GM18498 (cell line): ENCODE results near the gene CFDP1.

ENCODE experiments used
- ATAC-seq: cut with Tn5 transposase; IDR thresholded peaks from one replicate; pipeline ENCODE4 v1.9.1; 2021; ENCODE audit warnings: mild to moderate bottlenecking, moderate library complexity; ENCODE audit not compliant: unreplicated experiment

The CFDP1 gene

DNA sequence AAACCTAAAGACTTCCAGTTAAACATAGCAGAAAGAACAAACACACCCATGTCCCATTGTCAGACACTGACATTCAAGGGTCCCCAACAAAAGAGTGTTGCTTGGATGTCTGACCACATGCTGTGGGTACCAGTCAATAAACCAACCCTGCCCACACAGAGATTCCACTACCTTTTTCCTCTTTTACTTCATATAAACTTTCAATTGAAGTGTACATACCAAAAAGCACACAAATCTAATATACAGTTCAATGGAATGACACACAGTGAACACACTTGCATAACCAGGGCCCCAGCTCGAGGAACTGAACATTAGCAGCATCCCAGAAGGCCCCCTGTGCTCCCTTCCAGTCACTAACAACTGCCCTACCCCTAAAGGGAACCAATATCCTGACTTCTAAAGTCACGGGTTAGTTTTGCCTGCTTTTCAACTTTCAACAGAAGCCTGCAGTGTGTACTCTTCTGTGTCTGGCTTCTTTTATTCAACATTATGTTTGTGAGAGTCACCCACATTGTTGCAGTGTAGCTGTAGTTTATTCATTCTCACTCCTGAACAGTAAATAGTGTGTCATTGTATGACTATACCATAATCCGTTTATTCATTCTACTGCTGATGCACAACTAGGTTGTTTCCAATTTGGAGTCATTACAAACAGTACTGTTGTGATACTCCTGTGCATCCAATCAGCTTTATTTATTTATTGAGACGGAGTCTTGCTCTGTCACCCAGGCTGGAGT lies 18.0 kb downstream of the CFDP1 start:
- no peak for ATAC-seq

DNA sequence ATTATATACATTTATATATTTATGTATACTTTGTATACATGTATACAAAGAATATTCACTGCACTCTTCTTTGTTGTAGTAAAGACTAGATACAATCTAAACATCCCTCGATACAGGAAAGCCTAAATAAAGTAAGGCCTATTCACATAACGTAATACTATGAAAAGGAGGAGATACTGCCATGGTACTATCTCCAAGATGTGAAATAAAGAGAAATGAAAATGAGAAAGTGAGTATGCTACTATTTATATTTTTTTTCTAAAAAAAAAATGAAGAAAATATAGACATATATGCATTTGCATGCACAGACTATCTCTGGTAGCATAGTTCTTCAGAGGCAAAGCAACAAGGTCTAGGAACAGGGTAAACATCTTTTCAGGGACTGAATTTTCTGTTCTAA lies 19.4 kb downstream of the CFDP1 start:
- ATAC-seq = no peak

DNA sequence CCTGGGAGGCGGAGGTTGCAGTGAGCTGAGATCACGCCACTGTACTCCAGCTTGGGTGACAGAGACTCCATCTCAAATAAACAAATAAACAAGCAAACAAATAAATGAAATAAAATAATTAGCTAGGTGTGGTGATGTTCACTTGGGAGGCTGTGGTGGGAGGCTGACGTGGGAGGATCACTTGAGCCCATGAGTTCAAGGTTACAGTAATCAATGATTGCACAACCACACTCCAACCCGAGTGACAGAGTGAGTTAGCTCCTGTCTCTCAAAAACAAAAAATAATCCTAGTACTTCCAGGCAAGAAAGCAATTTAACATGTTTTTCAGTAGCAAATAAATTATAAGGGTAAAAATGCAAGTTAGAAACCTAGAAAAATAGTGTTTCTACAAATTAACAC lies 26.4 kb downstream of the CFDP1 start:
- ATAC-seq = no peak

DNA sequence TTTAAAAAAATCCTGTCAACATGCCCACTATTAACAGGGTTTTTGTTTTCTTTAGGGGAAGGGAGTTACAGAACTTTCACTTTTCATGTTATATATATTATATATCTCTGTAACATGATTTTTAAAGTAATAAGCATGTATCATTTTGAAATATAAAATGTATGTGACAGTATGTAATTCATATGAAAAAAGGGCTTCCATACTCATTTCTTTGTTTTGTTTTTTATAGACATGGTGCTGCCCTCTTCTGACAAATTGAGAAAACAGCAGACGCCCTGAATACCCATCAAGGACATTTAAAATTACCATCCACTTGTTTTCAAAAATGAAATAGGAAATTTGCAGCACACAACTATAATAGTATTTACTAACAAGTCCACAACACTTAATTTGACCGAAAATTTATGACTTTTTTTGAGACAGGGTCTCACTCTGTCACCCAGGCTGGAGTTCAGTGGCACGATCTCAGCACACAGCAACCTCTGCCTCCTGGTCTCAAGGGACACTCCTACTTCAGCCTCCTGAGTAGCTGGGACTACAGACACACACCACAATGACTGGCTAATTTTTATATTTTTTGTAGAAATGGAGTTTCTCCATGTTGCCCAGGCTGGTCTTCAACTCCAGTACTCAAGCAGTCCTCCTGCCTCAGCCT lies 30.4 kb downstream of the CFDP1 start:
- ATAC-seq = no peak

DNA sequence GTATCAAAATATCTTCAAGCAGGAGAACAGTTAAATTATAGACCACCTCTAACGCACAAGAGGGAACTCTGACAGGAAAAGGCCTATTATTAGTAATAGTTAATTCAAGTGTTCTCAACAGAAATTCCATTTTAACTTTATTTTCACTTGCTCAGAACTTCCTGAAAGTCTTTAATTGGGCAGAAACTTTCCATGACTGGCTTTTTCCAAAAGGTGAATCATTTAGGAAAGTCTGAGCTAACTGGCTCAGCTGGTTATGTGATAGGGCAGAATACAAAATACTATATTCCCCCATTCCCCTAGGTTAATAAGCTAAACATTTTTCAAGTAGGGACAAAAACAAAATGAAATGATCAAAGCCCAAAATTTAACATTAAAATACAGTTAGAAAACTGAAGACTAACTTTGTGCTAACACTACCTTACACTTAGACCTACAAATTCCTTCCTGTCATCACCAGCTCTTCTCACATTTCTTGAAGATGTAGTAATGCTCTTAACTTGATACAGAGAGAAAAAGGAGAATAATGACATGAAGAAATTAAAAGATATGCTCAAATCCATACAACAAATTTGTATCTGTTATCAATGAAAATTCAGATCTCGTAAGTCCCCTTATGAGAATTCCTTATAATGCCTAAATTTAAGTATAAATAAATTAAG lies 31.0 kb downstream of the CFDP1 start:
- ATAC-seq = no peak

DNA sequence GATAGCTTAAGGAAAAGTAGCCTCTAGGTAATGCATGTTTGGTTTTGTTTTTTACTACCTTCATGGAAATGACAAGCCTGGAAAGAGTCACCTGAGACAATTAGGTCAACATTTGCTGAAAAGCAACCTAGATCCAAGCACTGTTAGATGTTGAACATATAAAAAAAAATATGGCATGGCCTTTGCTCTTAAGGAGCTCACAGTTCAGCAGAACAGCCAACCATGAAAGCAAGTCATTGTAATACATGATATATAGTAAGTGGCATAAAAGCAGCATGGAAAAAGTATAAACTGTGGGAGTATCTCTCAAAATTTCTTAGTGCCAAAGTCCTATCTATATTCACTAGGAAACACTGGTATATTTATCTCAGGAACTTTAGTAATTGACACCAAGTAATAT lies 31.6 kb downstream of the CFDP1 start:
- ATAC-seq = no peak

DNA sequence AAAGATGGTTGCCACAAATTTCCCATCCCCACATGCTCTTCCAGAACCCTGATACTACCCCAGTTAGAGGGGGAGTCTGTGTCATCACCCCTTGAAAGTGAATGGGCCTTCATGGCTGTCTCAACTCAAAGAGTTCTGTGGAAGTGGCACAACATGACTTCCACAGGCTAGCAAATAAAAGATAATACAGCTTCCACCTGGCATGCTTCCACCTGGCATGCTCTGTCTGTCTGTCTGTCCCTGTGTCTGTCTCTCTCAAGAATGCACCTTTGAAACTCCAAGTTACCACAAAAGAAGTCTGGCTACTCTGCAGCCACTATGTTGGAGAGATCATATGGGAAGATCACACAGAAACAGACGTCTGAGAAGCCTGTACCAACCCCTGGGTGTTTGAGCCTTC lies 35.0 kb downstream of the CFDP1 start:
- ATAC-seq = no peak

DNA sequence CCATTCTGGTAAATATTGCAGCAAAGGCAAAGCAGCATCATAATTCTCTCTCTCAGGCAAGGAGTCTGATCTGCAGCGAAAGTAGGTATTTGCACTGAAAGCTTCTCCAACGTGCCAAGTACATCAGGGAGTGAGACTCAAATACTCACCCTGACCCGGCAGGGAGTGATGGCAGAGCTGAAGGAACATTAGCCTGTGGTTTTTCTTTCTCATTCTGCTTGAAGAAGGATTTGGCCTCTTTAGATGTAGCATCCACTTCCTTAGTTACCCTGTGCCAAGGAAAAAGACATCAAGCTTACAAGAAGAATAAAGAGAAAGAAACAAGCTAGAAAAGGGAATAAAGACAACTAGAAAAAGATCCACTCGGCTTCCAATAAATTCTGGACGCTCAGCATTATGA lies 38.4 kb downstream of the CFDP1 start:
- ATAC-seq = no peak

DNA sequence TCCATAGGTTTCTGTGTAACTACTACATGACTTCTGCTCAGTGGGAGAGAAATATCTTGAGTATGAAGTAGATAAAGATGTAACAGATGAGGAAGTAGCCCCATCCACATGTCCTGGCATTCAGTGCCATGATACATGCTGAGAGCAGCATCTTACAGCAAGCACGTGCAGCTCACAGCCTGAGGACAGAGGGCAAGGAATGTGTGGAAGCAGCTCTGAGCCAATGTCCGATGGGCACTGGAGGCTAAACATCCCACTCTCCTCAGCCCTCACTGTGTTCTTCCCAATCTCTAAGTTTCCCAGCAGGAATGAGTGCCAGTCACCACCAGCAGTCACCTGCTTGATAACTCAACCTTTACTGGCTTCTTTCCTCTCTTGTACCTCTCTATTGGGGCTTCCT lies 40.4 kb downstream of the CFDP1 start:
- ATAC-seq = no peak

DNA sequence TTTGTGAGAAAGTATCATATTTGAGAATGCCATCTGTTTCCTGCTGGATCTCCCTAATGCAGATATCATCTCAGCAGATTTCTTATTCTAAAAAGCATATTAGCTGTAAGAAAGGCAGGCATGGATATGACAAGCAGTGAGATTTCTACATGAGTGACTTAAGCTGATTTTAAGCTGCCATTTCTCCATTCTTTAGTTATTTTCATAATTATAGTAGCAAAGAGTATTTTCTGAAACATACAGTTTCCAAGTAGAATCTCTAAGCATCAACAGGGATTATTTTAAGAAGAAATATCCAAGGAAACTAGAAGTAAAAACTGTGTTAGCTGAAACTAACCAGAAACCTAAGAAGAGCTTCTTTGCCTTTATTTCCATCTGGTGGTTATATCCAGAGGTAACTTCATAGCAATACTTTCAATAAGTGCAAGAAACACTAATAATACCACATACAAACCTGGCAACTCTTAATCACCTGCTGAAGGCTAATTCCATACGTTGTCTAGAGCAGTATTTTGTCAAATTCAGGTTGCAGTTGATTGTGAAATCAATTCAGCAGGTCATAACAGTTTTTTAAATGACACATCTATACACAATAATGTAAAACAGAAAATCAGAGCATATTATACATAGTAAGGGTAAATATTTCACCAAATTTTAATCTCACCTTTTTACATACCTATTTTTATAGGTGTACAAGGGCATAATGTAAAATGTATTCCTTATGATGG lies 42.2 kb downstream of the CFDP1 start:
- ATAC-seq = no peak

DNA sequence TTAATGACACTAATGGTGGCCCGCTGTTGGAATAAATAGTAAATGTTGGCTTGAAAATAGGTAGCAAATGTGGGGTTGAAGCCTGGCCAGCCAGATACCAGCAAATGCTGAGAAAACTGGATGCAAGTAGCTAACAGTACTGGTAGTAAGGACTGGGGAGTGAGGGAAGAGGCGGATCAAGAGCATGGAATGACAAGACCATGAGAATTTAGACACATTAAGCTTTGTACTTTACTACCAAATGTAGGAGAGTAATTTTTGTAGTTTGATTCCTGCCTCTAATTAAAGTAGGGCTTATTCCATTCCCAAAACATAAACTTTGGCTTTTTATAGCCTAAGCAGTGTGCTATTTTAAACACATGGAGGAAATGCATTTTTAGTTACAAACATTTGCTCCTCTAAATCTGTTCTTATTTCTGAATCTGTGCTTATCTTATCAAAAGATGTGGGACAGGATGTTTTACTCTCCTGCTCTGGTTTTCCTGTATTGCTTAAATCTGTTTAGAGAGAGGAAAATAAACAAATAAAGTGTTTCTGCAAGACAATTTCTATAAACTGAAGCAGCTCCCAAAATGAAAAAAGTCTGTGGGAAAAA lies 44.1 kb downstream of the CFDP1 start:
- no peak for ATAC-seq

DNA sequence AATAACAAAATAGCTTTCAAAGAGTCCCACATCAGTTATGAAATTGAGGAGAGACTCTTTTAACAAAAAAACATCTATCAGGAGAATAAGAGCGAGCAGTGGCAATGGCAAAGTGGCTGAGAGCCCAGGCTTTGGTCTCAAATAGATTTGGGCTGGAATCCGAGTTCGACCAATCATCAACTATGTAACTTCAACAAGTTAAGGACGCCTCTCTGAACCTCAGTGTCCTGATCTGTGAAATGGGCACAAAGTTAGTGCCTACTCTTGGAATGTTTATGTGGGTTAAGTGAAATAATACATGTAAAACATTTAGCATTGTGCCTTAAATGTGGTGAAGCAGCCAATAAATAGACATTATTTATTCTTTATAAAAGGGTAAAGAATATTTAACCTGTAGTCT lies 45.4 kb downstream of the CFDP1 start:
- no peak for ATAC-seq

DNA sequence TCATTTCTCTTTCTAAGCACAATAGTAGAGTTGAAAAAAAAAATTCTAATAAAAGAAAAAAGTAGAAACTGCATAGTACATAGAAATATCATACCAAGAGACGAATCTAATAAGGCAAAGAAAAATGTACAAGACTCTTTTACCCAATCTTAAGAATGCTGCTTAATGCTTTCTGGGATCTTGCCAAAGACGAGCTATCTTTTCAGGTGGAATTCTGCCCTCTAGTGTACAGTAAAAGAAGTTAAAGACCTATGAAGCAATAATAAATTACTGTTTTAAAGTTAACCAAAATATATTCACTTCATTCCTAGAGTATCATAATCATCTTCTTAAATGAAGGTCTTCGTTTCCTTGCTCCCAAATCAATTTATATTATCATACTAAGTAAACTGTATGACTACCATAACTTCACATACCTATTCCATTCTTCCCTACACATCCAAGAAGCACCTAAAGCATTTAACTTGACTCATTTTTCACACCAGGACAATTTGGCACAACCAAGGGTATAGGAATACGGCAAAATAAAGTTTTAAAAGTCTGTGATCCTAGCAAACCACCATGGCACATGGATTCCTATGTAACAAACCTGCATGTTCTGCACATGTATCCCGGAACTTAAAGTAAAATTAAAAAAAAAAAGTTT lies 47.7 kb downstream of the CFDP1 start:
- no peak for ATAC-seq

DNA sequence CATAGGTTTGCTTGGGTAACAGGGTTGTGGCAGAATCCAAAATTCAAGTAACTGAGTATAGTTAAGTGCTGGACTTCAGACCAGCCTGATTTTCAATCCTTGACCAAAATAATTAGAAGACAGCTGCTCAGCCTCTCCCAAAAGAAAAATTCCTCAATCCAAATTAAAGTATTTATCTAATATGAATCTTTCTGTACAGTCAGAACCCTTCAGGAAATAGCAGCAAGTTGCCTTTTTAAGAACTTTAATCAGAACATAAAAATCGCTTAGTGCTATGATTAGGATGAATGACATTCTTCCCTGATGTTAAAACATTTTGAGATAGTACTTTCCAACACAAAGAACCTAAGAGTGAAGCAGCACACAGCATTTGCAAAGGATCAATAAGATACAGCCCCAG lies 50.2 kb downstream of the CFDP1 start:
- no peak for ATAC-seq

DNA sequence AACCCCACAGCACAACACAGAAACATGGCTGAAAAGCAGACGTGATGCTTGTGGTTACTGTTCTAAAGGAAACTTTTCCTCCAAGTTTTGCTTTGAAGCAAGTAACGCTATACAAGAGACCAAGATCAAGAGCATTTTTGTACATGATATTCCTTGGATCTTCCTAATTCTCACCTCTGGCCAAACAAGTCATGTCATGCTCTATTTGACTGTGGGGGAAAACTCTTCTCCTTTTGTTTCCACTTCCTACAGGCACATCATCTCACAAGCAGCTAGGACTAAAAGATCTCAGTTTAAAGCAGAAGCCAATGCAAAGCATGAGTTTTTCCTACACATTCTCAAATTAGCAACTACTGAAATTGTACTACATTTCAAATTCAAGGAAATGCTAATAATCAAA lies 50.7 kb downstream of the CFDP1 start:
- ATAC-seq = no peak

DNA sequence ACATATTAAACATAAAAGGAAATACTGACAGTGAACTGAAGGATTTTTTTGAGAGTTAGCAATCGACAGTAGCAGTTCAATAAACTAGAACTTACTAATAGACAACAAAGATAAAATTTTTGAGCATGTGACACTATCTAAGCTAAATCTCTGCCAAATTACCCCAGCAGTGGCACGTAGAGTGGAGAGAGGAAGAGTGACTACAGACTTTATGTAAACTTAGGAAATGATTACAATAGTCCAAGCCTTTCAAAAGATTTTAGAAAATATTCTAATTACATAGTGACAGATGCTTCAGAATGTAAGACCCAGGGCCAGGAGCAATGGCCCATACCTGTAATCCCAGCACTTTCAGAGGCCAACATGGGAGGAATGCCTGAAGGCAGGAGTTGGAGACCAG lies 52.4 kb downstream of the CFDP1 start:
- no peak for ATAC-seq

DNA sequence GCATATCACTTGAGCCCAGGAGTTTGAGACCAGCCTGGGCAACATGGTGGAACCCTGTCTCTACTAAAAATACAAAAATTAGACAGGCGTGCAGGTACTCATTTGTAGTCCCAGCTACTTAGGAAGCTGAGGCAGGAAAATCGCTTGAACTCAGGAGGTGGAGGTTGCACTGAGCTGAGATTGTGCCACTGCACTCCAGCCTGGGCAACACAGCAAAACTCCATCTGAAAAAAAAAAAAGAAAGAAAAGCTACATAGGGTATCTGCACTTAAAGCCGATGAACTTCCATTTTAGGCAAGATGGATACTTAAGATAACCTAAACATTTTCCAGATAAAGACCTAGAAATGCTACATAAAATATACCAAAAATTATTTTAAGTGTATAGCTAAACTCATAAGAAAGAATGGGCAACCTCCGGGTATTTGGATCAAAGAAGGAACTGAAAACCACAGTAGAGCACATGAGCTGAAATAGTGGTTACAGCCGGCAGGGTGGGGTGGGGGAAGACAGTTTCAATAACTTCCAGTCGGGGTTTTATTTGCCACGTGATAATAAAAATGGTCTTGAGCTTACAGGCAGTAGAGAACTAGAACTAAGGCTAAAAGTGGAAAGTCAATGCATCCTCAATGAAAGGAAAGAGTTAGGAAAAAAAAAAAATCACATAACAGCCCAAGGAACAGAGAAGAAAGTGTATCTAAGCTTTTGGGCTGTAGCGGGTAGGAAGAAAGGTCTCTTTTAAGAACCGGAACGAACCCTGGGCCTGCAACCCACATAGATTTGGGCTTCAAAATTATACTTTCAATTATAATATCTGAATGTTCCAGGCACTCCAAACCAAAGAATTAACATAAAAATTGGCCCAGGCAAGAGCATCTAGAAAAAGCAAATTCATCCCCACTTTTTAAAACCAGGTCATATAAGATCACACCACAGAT lies 53.1 kb downstream of the CFDP1 start:
- peak; percentile 89 for ATAC-seq

DNA sequence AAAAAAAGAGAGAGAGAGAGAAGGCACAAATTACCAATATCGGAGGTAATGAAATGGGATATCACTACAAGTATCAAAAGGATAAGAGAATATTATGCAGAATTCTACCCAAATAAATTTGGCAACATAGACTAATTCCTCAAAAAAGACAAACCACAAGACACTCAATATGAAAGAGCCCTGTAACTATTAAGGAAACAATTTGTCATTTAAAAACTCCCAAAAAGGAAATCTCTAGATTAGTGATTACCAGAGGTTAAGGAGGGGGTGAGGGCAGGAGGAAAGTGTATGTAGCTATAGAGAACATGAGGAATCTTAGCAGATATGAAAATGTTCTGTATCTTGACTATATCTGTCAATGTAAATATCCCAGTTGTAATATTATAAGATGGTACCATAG lies 54.0 kb downstream of the CFDP1 start:
- ATAC-seq = peak; percentile 32

DNA sequence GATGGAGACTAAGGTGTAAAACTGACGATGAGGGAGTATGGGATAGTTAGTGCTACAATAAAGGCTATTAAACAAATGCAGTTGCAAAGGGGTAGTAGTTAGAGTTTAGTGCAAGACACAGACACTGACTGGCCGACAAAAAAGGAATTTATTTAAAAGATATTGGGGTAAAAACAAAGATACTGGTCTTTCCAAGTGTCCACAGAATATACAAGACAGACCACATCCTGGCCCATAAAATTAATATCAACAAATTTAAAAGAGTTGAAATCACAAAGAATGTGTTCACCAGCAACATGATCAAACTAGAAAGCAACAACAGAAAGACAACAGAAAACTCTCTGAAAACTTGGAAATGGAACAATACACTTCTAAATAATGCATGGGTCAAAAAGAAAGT lies 54.7 kb downstream of the CFDP1 start:
- ATAC-seq = no peak
